SU-DHL-6 (cell line): ENCODE results near the gene CTTNBP2NL.

ENCODE experiments used
- CTCF ChIP-seq: fragments of 200-600 bp; sonication (generic); IDR thresholded peaks from one replicate; pipeline ENCODE4 v1.5.1; 2017; ENCODE audit warnings: antibody characterized with exemption, mild to moderate bottlenecking, low read length, moderate library complexity; ENCODE audit not compliant: insufficient read depth, poor library complexity, severe bottlenecking
- EZH2phosphoT487 ChIP-seq: fragments of 200-600 bp; sonication (generic), shearing (Covaris generic); conservative IDR thresholded peaks from 2 replicates; pipeline ENCODE4 v1.6.1; 2018; ENCODE audit warnings: mild to moderate bottlenecking, antibody characterized with exemption, low read length, moderate library complexity, mixed read lengths

DNA sequence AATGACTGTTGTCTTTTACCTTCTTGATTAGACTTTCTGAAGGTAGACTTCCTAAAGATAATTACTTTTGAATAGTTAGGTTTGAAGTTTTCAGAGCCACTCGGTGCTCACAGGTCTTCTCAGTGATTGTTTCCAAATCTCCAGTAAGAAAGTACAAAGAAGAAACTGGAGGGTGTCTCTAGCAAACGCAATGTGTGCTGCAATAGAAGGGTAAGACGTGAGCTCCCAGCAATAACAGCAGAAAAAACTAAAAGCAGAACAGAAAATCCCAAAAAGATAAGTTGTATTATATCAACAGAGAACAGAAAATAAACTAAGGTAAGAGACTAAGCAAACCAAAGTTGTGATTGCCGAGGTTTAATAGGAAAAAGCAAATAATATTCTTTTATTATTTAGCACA, 1.8 kb downstream of the CTTNBP2NL start:
- TF ChIP-seq CTCF (no peak), EZH2phosphoT487 (no peak)
